Keratinocyte (primary cell): ENCODE results near the gene ZNF628. TPM values are rescaled to one million over a fixed set of nuclear protein-coding genes. Genes with fewer than 3 reads are reported as not detected.
A peak's percentile ranks its signal among the peaks of the same experiment; 100 is the strongest.

ENCODE experiments used
- DNase-seq: peaks from one replicate; pipeline ENCODE4 v3.0.0-alpha.2; 2011; ENCODE audit warnings: low read depth, missing footprints, low spot score
- FAIRE-seq: peaks from 2 replicates; lab custom pipeline; 2011; peaks lifted over from hg19 to GRCh38; lab: Jason Lieb, UNC
- H2AFZ ChIP-seq: 2 replicates; pipeline ENCODE4 v1.6.0; 2012; ENCODE audit warnings: low read length, control low read depth, inconsistent platforms; ENCODE audit not compliant: control insufficient read depth
- H3K27ac ChIP-seq: 2 replicates; pipeline ENCODE4 v1.5.1; 2011; ENCODE audit warnings: low read length; ENCODE audit not compliant: control insufficient read depth, insufficient read depth
- H3K27me3 ChIP-seq: 3 replicates; pipeline ENCODE4 v1.6.0; 2011; ENCODE audit warnings: low read length; ENCODE audit not compliant: control insufficient read depth, insufficient read depth; ENCODE audit errors: extremely low read depth
- H3K36me3 ChIP-seq, 2 experiments: 2 replicates in 1 of 2; 3 replicates in 1 of 2; pipeline ENCODE4 v1.5.1; 2011; ENCODE audit warnings: low read length in 2 of 2, mild to moderate bottlenecking in 1 of 2; ENCODE audit not compliant: control insufficient read depth in 2 of 2, insufficient read depth in 2 of 2; ENCODE audit errors: extremely low read depth in 1 of 2
- H3K4me1 ChIP-seq: 3 replicates; pipeline ENCODE4 v1.5.1; 2011; ENCODE audit warnings: low read length; ENCODE audit not compliant: control insufficient read depth, insufficient read depth; ENCODE audit errors: extremely low read depth
- H3K4me2 ChIP-seq: 3 replicates; pipeline ENCODE4 v1.6.0; 2011; ENCODE audit warnings: low read depth, low read length; ENCODE audit not compliant: control insufficient read depth, insufficient read depth; ENCODE audit errors: extremely low read depth
- H3K4me3 ChIP-seq, 3 experiments: fragments of 200-600 bp in 1 of 3; sonication (generic) in 1 of 3; 2 replicates in 2 of 3; 3 replicates in 1 of 3; pipeline ENCODE4 v1.5.1; 2011 to 2016; ENCODE audit warnings: low read length in 3 of 3, mild to moderate bottlenecking in 3 of 3, control low read depth in 2 of 3, inconsistent platforms in 1 of 3, low read depth in 1 of 3, mixed read lengths in 1 of 3, mixed run types in 1 of 3, moderate library complexity in 1 of 3; ENCODE audit not compliant: control insufficient read depth in 2 of 3, insufficient read depth in 2 of 3; ENCODE audit errors: extremely low read depth in 1 of 3
- H3K79me2 ChIP-seq: 2 replicates; pipeline ENCODE4 v1.6.0; 2012; ENCODE audit warnings: low read length; ENCODE audit not compliant: control insufficient read depth, insufficient read depth
- H3K9ac ChIP-seq: 3 replicates; pipeline ENCODE4 v1.6.0; 2011; ENCODE audit warnings: low read length; ENCODE audit not compliant: control insufficient read depth, insufficient read depth; ENCODE audit errors: extremely low read depth
- H3K9me1 ChIP-seq: 3 replicates; pipeline ENCODE4 v1.6.0; 2011; ENCODE audit warnings: low read length; ENCODE audit not compliant: control insufficient read depth, insufficient read depth; ENCODE audit errors: extremely low read depth
- H3K9me3 ChIP-seq: 2 replicates; pipeline ENCODE4 v1.5.1; 2012; ENCODE audit warnings: low read depth, low read length; ENCODE audit not compliant: control insufficient read depth
- H4K20me1 ChIP-seq: 3 replicates; pipeline ENCODE4 v1.6.0; 2011; ENCODE audit warnings: low read length; ENCODE audit not compliant: control insufficient read depth, insufficient read depth; ENCODE audit errors: extremely low read depth
- CTCF ChIP-seq, 3 experiments: IDR thresholded peaks in 1 of 3; conservative IDR thresholded peaks in 1 of 3; optimal IDR thresholded peaks in 1 of 3; 2 replicates in 2 of 3; 3 replicates in 1 of 3; pipeline versions ENCODE3 to v1.5.1; 2011; ENCODE audit warnings: low read length in 3 of 3, mild to moderate bottlenecking in 3 of 3, moderate library complexity in 2 of 3, control low read depth in 1 of 3, inconsistent platforms in 1 of 3; ENCODE audit not compliant: insufficient read depth in 2 of 3; ENCODE audit errors: extremely low read depth in 1 of 3
- EZH2 ChIP-seq: IDR thresholded peaks from one replicate; pipeline ENCODE4 v1.6.1; 2012; ENCODE audit warnings: inconsistent platforms, mild to moderate bottlenecking, low read length, moderate library complexity
- dilution Hi-C: fragments of 300-500 bp; cut with MboI; formaldehyde crosslinking; loops from one replicate; pipeline ENCODE4 v1.7.0; 2020; ENCODE audit warnings: low sequenced_read_pairs; ENCODE audit not compliant: extremely low pct_ligation_motif_present
- polyA plus RNA-seq, 5 experiments: library from polyadenylated mRNA; depleted of rRNA in 3 of 5; stranded (reverse) in 3 of 5; stranded (forward) in 1 of 5; unstranded in 1 of 5; fragments of >200 nt; gene quantifications; 1 replicate in 1 of 5; 2 replicates in 3 of 5; 3 replicates in 1 of 5; pipeline versions ENCODE4 v1.2.1 to v1.2.3, GENCODE V29; 2011 to 2012; ENCODE audit warnings: missing spikeins in 2 of 5, low read depth in 1 of 5, low replicate concordance in 1 of 5

The ZNF628 gene
- polyA plus RNA-seq, 1 donor (not counting 4 experiments of a cell fraction or from before 2014, with no cell fraction given) = 0.22 TPM

- dilution Hi-C loops = no loop called here
- Histone ChIP-seq H3K9ac (no peak overlapping the region), H3K9me1 (no peaks in the 10 kb centered on the region), H3K4me1 (no peaks in the 10 kb centered on the region), H2AFZ (no peak overlapping the region), H3K4me3 (no peak overlapping the region), H3K36me3 (peaks cover 0 to 3% of the 10 kb centered on the region in 2 experiments), H3K4me2 (no peak overlapping the region), H4K20me1 (peaks cover 2% of the 10 kb centered on the region), H3K79me2 (no peaks in the 10 kb centered on the region), H3K27ac (no peak overlapping the region), H3K9me3 (no peaks in the 10 kb centered on the region), H3K27me3 (peaks cover 27% of the 10 kb centered on the region)
- DNase-seq (no peak), FAIRE-seq (no peak)
- TF ChIP-seq EZH2 (no peak), CTCF (optimal IDR thresholded peaks at IDR 0.05 in 1 of 3, IDR thresholded peaks at IDR 0.05 in 1 of 3, conservative IDR thresholded peaks at IDR 0.05 in 1 of 3; ENCODE audit: extremely low read depth in 1 of 3, insufficient read depth in 2 of 3, low read length in 3 of 3) (peak; percentile 67 to 79 (median 69))
Observed at GRCh38 chr19:55454787-55455243, 21.6 kb upstream of the ZNF628 start.

- H3K9ac ChIP-seq = no peak overlapping the region
- no peak overlapping the region for H3K27ac ChIP-seq
- H4K20me1 ChIP-seq = peaks cover 2% of the 10 kb centered on the region
- no peak overlapping the region for H3K4me3 ChIP-seq
- H2AFZ ChIP-seq = no peak overlapping the region
- DNase-seq (no peak), FAIRE-seq (no peak)
- H3K9me3 ChIP-seq = no peaks in the 10 kb centered on the region
- peaks cover 19% of the 10 kb centered on the region for H3K27me3 ChIP-seq
- no peak overlapping the region for H3K4me2 ChIP-seq
- peaks cover 0 to 3% of the 10 kb centered on the region in 2 experiments for H3K36me3 ChIP-seq
- dilution Hi-C loops = no loop called here
- H3K79me2 ChIP-seq = no peaks in the 10 kb centered on the region
- H3K4me1 ChIP-seq = peaks cover 3% of the 10 kb centered on the region
- H3K9me1 ChIP-seq = no peaks in the 10 kb centered on the region
- TF ChIP-seq EZH2 = no peak
- no peak for TF ChIP-seq CTCF (optimal IDR thresholded peaks at IDR 0.05 in 1 of 3, IDR thresholded peaks at IDR 0.05 in 1 of 3, conservative IDR thresholded peaks at IDR 0.05 in 1 of 3; ENCODE audit: extremely low read depth in 1 of 3, insufficient read depth in 2 of 3, low read length in 3 of 3)
Observed at GRCh38 chr19:55455576-55456235, 20.7 kb upstream of the ZNF628 start.
